GM12878 (cell line): ENCODE data around the gene ARHGAP21. TPM values are rescaled to one million over a fixed set of nuclear protein-coding genes. Genes with fewer than 3 reads are reported as not detected.

Source experiments
- BMI1 ChIP-seq: fragments of 450-650 bp; IDR thresholded peaks from 2 replicates; pipeline ENCODE4 v1.6.1; 2016; ENCODE audit warnings: mild to moderate bottlenecking, moderate library complexity, borderline replicate concordance
- CREM ChIP-seq: IDR thresholded peaks from 2 replicates; pipeline ENCODE4 v1.6.1; 2014; ENCODE audit warnings: antibody characterized with exemption, low read depth
- EGR1 ChIP-seq, 2 experiments: IDR thresholded peaks; 1 replicate in 1 of 2; 2 replicates in 1 of 2; pipeline ENCODE4 v1.6.1; 2011 to 2012; ENCODE audit warnings: low read depth in 2 of 2, low read length in 2 of 2, borderline replicate concordance in 1 of 2, mild to moderate bottlenecking in 1 of 2, moderate library complexity in 1 of 2
- HCFC1 ChIP-seq: fragments of 150-350 bp; IDR thresholded peaks from 2 replicates; pipeline ENCODE4 v1.6.1; 2014; ENCODE audit warnings: low read length
- IKZF2 ChIP-seq, 2 experiments: fragments of 450-650 bp; IDR thresholded peaks; 2 replicates each; pipeline ENCODE4 v1.6.1; 2017; ENCODE audit warnings: mild to moderate bottlenecking in 2 of 2, moderate library complexity in 2 of 2
- KAT2A ChIP-seq: conservative IDR thresholded peaks from 2 replicates; pipeline ENCODE4 v1.6.1; 2011; ENCODE audit warnings: low read depth, low read length; ENCODE audit not compliant: control insufficient read depth
- POLR2A ChIP-seq: IDR thresholded peaks from 2 replicates; pipeline ENCODE4 v1.6.1; 2011; ENCODE audit warnings: low read depth, mild to moderate bottlenecking, low read length
- POLR2AphosphoS2 ChIP-seq: IDR thresholded peaks from 2 replicates; pipeline ENCODE4 v1.6.1; 2011; ENCODE audit warnings: low read depth, mild to moderate bottlenecking, low read length, improper control_type of control experiment, moderate library complexity
- SMAD1 ChIP-seq: fragments of 450-650 bp; IDR thresholded peaks from 2 replicates; pipeline ENCODE4 v1.6.1; 2018; ENCODE audit warnings: mild to moderate bottlenecking, low read depth; ENCODE audit not compliant: partially characterized antibody
- SPI1 ChIP-seq: IDR thresholded peaks from 2 replicates; pipeline ENCODE4 v1.6.1; 2011; ENCODE audit warnings: low read depth, mild to moderate bottlenecking, low read length, moderate library complexity, borderline replicate concordance; ENCODE audit not compliant: insufficient read depth
- SREBF2 ChIP-seq: IDR thresholded peaks from 2 replicates; pipeline ENCODE4 v1.6.1; 2012; ENCODE audit warnings: mild to moderate bottlenecking, low read length
- STAT3 ChIP-seq: IDR thresholded peaks from 2 replicates; pipeline ENCODE4 v1.6.1; 2011; ENCODE audit warnings: low read depth, low read length, improper control_type of control experiment
- TARDBP ChIP-seq: IDR thresholded peaks from 2 replicates; pipeline ENCODE4 v1.6.1; 2016; ENCODE audit warnings: borderline replicate concordance
- ZBTB33 ChIP-seq: fragments of 450-650 bp; IDR thresholded peaks from 2 replicates; pipeline ENCODE4 v1.6.1; 2017; ENCODE audit warnings: mild to moderate bottlenecking
- ZSCAN29 ChIP-seq: fragments of 450-650 bp; IDR thresholded peaks from 2 replicates; pipeline ENCODE4 v1.6.1; 2017; ENCODE audit warnings: mild to moderate bottlenecking, moderate library complexity
- polyA plus RNA-seq, 11 experiments: library from polyadenylated mRNA; depleted of rRNA in 4 of 11; unstranded in 6 of 11; stranded (reverse) in 5 of 11; fragments of >200 nt; fragmentation: Nextera tagmentation in 4 of 11; fragmentation: Illumina TruSeq in 1 of 11; extraction: Ambion mirVana in 4 of 11; extraction: Trizol in 1 of 11; gene quantifications; 1 replicate in 1 of 11; 2 replicates in 10 of 11; pipeline versions ENCODE4 v1.2.1 to v1.2.3, GENCODE V29; 2011 to 2016; ENCODE audit warnings: inconsistent platforms in 2 of 11, missing spikeins in 2 of 11, low read depth in 1 of 11
- total RNA-seq, 4 experiments: library from RNA; depleted of rRNA in 3 of 4; stranded (reverse); fragments of >200 nt in 3 of 4; fragmentation: Illumina TruSeq in 1 of 4; extraction: Trizol in 1 of 4; gene quantifications; 2 replicates each; pipeline versions ENCODE4 v1.2.1 to v1.2.3, GENCODE V29; 2013 to 2021
- TF ChIP-seq, protein P1 (sequence below): IDR thresholded peaks from 2 replicates; pipeline ENCODE4 v1.6.1; 2011; ENCODE audit warnings: mild to moderate bottlenecking, low read depth, low read length, moderate library complexity; ENCODE audit not compliant: insufficient replicate concordance
- TF ChIP-seq, protein P2 (sequence below), 3 experiments: IDR thresholded peaks in 2 of 3; conservative IDR thresholded peaks in 1 of 3; 2 replicates each; pipeline ENCODE4 v1.5.1; 2011; ENCODE audit warnings: low read depth in 3 of 3, low read length in 3 of 3, mild to moderate bottlenecking in 3 of 3, control low read depth in 2 of 3, moderate library complexity in 2 of 3, inconsistent platforms in 1 of 3, mixed read lengths in 1 of 3; ENCODE audit not compliant: control insufficient read depth in 2 of 3, insufficient read depth in 1 of 3; ENCODE audit errors: extremely low read depth in 1 of 3
- TF ChIP-seq, protein P3 (sequence below): fragments of 450-650 bp; formaldehyde crosslinking; IDR thresholded peaks from 2 replicates; pipeline ENCODE4 v1.4.0; 2022; ENCODE audit warnings: mild to moderate bottlenecking, moderate library complexity

ARHGAP21 gene
- total and polyA plus RNA-seq, 10 of the 15 experiments (the other 5 are each of a cell fraction or from before 2014, with no cell fraction given), result 11.7 to 103 (median 37.6) TPM

- no peak for TF ChIP-seq SPI1
- TF ChIP-seq POLR2AphosphoS2, result no peak
- peak; percentile 67 for TF ChIP-seq CREM
- TF ChIP-seq KAT2A, result no peak
- no peak for TF ChIP-seq SMAD1
- TF ChIP-seq TARDBP, result no peak
- TF ChIP-seq EGR1 (IDR thresholded peaks at IDR 0.05; ENCODE audit: borderline replicate concordance in 1 of 2, low read depth in 2 of 2, low read length in 2 of 2), result no peak
- TF ChIP-seq, protein P1, sequence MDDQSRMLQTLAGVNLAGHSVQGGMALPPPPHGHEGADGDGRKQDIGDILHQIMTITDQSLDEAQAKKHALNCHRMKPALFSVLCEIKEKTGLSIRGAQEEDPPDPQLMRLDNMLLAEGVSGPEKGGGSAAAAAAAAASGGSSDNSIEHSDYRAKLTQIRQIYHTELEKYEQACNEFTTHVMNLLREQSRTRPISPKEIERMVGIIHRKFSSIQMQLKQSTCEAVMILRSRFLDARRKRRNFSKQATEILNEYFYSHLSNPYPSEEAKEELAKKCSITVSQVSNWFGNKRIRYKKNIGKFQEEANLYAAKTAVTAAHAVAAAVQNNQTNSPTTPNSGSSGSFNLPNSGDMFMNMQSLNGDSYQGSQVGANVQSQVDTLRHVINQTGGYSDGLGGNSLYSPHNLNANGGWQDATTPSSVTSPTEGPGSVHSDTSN, result no peak
- TF ChIP-seq IKZF2 (IDR thresholded peaks at IDR 0.05), result peak; percentile 66 to 75; a peak in 3 of 4 replicates
- TF ChIP-seq, protein P2, sequence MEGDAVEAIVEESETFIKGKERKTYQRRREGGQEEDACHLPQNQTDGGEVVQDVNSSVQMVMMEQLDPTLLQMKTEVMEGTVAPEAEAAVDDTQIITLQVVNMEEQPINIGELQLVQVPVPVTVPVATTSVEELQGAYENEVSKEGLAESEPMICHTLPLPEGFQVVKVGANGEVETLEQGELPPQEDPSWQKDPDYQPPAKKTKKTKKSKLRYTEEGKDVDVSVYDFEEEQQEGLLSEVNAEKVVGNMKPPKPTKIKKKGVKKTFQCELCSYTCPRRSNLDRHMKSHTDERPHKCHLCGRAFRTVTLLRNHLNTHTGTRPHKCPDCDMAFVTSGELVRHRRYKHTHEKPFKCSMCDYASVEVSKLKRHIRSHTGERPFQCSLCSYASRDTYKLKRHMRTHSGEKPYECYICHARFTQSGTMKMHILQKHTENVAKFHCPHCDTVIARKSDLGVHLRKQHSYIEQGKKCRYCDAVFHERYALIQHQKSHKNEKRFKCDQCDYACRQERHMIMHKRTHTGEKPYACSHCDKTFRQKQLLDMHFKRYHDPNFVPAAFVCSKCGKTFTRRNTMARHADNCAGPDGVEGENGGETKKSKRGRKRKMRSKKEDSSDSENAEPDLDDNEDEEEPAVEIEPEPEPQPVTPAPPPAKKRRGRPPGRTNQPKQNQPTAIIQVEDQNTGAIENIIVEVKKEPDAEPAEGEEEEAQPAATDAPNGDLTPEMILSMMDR (IDR thresholded peaks at IDR 0.05 in 2 of 3, conservative IDR thresholded peaks at IDR 0.05 in 1 of 3; ENCODE audit: control insufficient read depth in 2 of 3, extremely low read depth in 1 of 3, insufficient read depth in 1 of 3, low read depth in 3 of 3, low read length in 3 of 3), result no peak
- TF ChIP-seq STAT3, result no peak
- TF ChIP-seq, protein P3, sequence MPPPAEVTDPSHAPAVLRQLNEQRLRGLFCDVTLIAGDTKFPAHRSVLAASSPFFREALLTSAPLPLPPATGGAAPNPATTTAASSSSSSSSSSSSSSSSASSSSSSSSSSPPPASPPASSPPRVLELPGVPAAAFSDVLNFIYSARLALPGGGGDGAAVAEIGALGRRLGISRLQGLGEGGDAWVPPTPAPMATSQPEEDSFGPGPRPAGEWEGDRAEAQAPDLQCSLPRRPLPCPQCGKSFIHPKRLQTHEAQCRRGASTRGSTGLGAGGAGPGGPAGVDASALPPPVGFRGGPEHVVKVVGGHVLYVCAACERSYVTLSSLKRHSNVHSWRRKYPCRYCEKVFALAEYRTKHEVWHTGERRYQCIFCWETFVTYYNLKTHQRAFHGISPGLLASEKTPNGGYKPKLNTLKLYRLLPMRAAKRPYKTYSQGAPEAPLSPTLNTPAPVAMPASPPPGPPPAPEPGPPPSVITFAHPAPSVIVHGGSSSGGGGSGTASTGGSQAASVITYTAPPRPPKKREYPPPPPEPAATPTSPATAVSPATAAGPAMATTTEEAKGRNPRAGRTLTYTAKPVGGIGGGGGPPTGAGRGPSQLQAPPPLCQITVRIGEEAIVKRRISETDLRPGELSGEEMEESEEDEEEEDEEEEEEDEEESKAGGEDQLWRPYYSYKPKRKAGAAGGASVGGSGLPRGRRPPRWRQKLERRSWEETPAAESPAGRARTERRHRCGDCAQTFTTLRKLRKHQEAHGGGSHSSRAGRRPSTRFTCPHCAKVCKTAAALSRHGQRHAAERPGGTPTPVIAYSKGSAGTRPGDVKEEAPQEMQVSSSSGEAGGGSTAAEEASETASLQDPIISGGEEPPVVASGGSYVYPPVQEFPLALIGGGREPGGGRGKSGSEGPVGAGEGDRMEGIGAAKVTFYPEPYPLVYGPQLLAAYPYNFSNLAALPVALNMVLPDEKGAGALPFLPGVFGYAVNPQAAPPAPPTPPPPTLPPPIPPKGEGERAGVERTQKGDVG (CRISPR knock-in tag), result no peak
- TF ChIP-seq ZBTB33, result no peak
- no peak for TF ChIP-seq HCFC1
- no peak for TF ChIP-seq POLR2A
- no peak; the same call in 1 of the 2 replicates for TF ChIP-seq BMI1
- TF ChIP-seq ZSCAN29, result no peak
- no peak for TF ChIP-seq SREBF2
Observed at GRCh38 chr10:24652381-24652957, 71.2 kb downstream of the ARHGAP21 start (continued).
